ENCODE data around the gene ALDH3A2.
"Not testable (repeated sequence)": the region's sequence is repeated elsewhere in the genome, so short reads cannot be mapped to it uniquely, and the experiment has no call there.

ALDH3A2 gene

GRCh38 chr17:19651451-19652238 is 3.1 kb downstream of the ALDH3A2 start:
- no peak for DNase-seq

- DNase-seq, result no peak
Measured at GRCh38 chr17:19652595-19652994, 4.0 kb downstream of the ALDH3A2 start.

GRCh38 chr17:19654342-19654886 is 5.9 kb downstream of the ALDH3A2 start:
- DNase-seq, result no peak

GRCh38 chr17:19654896-19655295 is 6.3 kb downstream of the ALDH3A2 start:
- no peak for DNase-seq

GRCh38 chr17:19656336-19656735 is 7.8 kb downstream of the ALDH3A2 start:
- no peak for DNase-seq

GRCh38 chr17:19656851-19657581 is 8.5 kb downstream of the ALDH3A2 start:
- no peak for DNase-seq

- DNase-seq, result no peak
Measured at GRCh38 chr17:19659366-19660177, 11.0 kb downstream of the ALDH3A2 start.

GRCh38 chr17:19660219-19660870 is 11.8 kb downstream of the ALDH3A2 start:
- DNase-seq, result no peak

- DNase-seq, result no peak
Measured at GRCh38 chr17:19661121-19661520, 12.6 kb downstream of the ALDH3A2 start.

GRCh38 chr17:19663097-19663496 is 14.5 kb downstream of the ALDH3A2 start:
- no peak for DNase-seq

GRCh38 chr17:19664136-19664820 is 15.7 kb downstream of the ALDH3A2 start:
- DNase-seq, result no peak

- no peak for DNase-seq
Measured at GRCh38 chr17:19664821-19665181, 16.2 kb downstream of the ALDH3A2 start.

GRCh38 chr17:19669680-19670079 is 21.1 kb downstream of the ALDH3A2 start:
- DNase-seq, result not testable (repeated sequence)

- DNase-seq, result no peak
Measured at GRCh38 chr17:19670908-19671307, 22.4 kb downstream of the ALDH3A2 start.

- DNase-seq, result no peak
Measured at GRCh38 chr17:19671433-19671832, 22.9 kb downstream of the ALDH3A2 start.

GRCh38 chr17:19672009-19672750 is 23.6 kb downstream of the ALDH3A2 start:
- DNase-seq, result no peak

GRCh38 chr17:19673623-19674022 is 25.1 kb downstream of the ALDH3A2 start:
- no peak for DNase-seq

- DNase-seq, result no peak
Measured at GRCh38 chr17:19676896-19677295, 28.3 kb downstream of the ALDH3A2 start.

GRCh38 chr17:19677736-19678379 is 29.3 kb downstream of the ALDH3A2 start:
- no peak for DNase-seq

GRCh38 chr17:19678581-19679453 is 30.3 kb downstream of the ALDH3A2 start:
- no peak for DNase-seq

All from 8988T (cell line).